NT2/D1 (cell line): ENCODE measurements around the gene DLGAP3.

Source experiments
- DNase-seq: peaks from one replicate; pipeline ENCODE4 v3.0.0-alpha.2; 2011; ENCODE audit warnings: low read depth, low spot score
- H3K27me3 ChIP-seq: 2 replicates; pipeline ENCODE4 v1.6.0; 2011; ENCODE audit warnings: mild to moderate bottlenecking; ENCODE audit not compliant: insufficient read length, insufficient read depth
- H3K36me3 ChIP-seq: 2 replicates; pipeline ENCODE4 v1.6.1; 2011; ENCODE audit warnings: mild to moderate bottlenecking, low read length, mixed read lengths; ENCODE audit not compliant: insufficient read depth, insufficient read length
- H3K4me1 ChIP-seq: 2 replicates; pipeline ENCODE4 v1.5.1; 2011; ENCODE audit not compliant: insufficient read depth, insufficient read length
- H3K4me3 ChIP-seq: 2 replicates; pipeline ENCODE4 v1.5.1; 2011; ENCODE audit warnings: low read depth; ENCODE audit not compliant: insufficient read length
- H3K9ac ChIP-seq: 2 replicates; pipeline ENCODE4 v1.6.0; 2011; ENCODE audit warnings: low read depth; ENCODE audit not compliant: insufficient read length
- H3K9me3 ChIP-seq: 2 replicates; pipeline ENCODE4 v1.5.1; 2011; ENCODE audit warnings: mild to moderate bottlenecking, low read length; ENCODE audit not compliant: insufficient read depth
- SUZ12 ChIP-seq: IDR thresholded peaks from 2 replicates; pipeline ENCODE4 v1.6.1; 2011; ENCODE audit not compliant: insufficient read length, insufficient read depth; ENCODE audit errors: extremely low read depth
- YY1 ChIP-seq: IDR thresholded peaks from 2 replicates; pipeline ENCODE4 v1.6.1; 2011; ENCODE audit not compliant: insufficient read length, insufficient read depth
- ZNF274 ChIP-seq: IDR thresholded peaks from 2 replicates; pipeline ENCODE4 v1.6.1; 2011; ENCODE audit warnings: mild to moderate bottlenecking, low read depth, low read length

DLGAP3 gene

GRCh38 chr1:34917017-34917416 is 12.4 kb downstream of the DLGAP3 start:
- no peak overlapping the region for H3K4me3 ChIP-seq
- H3K9me3 ChIP-seq: no peaks in the 10 kb centered on the region
- H3K36me3 ChIP-seq: no peaks in the 10 kb centered on the region
- DNase-seq: no peak
- TF ChIP-seq YY1: no peak
- TF ChIP-seq ZNF274: no peak
- no peak for TF ChIP-seq SUZ12
- H3K4me1 ChIP-seq: peaks cover 8% of the 10 kb centered on the region
- no peaks in the 10 kb centered on the region for H3K27me3 ChIP-seq
- H3K9ac ChIP-seq: no peak overlapping the region

DNA sequence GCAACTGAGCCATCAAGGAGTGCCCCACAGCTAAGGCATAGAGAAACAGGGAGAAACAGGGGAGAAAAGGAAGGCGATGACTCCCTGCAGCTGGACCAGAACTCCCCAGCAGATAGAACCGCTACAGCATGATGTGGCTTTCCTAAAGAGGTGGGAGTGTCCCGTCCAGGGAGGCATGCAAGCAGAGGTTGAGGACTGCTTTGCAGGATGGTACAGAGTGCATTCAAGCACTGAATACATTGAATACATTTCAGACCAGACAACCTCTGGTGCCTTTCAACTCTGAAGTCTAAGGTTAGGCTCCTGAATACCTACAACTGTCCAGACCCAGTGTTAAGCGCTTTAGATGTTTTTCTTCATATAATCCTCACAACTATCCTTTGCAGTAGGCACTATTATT is 13.3 kb downstream of the DLGAP3 start:
- Histone ChIP-seq H3K4me3 (no peak overlapping the region), H3K4me1 (peaks cover 8% of the 10 kb centered on the region), H3K27me3 (no peaks in the 10 kb centered on the region), H3K36me3 (no peaks in the 10 kb centered on the region), H3K9me3 (no peaks in the 10 kb centered on the region), H3K9ac (no peak overlapping the region)
- DNase-seq: no peak
- TF ChIP-seq ZNF274 (no peak), SUZ12 (no peak), YY1 (no peak)

DNA sequence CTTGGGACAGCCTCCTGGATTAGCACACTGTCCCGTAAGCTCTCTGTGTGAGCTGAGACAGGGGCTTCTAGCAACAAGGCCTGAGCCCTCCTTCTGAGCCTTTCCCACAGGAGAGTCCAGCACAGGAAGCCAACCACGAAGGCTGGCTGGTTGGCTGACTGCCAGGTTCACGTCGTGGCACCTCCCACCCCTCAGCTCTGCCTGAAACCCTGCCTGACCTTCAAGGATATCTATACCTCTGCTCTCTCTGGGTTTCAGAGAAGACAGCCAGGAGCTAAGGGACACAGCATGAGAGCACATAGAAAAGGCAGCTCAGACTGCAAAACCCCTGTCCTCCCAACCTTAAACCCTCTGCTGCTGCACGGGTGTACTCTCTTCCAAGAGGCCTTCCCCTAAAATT is 13.9 kb downstream of the DLGAP3 start:
- TF ChIP-seq ZNF274 (no peak), SUZ12 (no peak), YY1 (no peak)
- H3K4me3 ChIP-seq: no peak overlapping the region
- no peak for DNase-seq
- H3K4me1 ChIP-seq: peaks cover 8% of the 10 kb centered on the region
- no peaks in the 10 kb centered on the region for H3K27me3 ChIP-seq
- no peaks in the 10 kb centered on the region for H3K36me3 ChIP-seq
- H3K9me3 ChIP-seq: no peaks in the 10 kb centered on the region
- no peak overlapping the region for H3K9ac ChIP-seq

- H3K4me1 ChIP-seq: peaks cover 7% of the 10 kb centered on the region
- no peak overlapping the region for H3K9ac ChIP-seq
- H3K27me3 ChIP-seq: no peaks in the 10 kb centered on the region
- DNase-seq: no peak
- no peak overlapping the region for H3K4me3 ChIP-seq
- TF ChIP-seq ZNF274 (no peak), SUZ12 (no peak), YY1 (no peak)
- no peaks in the 10 kb centered on the region for H3K36me3 ChIP-seq
- no peaks in the 10 kb centered on the region for H3K9me3 ChIP-seq
Measured at GRCh38 chr1:34914958-34915357, 14.5 kb downstream of the DLGAP3 start.

DNA sequence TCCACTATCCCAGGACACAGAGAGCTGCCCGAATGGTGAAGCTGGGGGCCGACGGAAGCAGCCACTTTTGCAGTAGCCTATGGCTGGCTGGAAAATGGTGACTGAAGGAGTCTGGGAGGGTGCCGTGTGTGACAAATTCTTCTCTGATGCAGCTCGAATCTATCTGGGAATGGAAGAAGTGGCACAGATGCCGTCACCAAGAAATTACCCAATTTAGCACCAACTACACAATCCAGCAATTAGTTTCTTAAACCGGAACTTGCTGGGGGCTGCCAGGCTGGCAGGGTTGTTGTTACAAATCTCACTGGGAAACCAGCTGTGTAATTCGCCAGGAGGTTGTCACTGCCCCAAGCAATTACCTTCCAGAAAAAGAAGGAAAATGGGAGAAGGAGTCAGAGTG is 18.0 kb downstream of the DLGAP3 start:
- no peak overlapping the region for H3K4me3 ChIP-seq
- no peak for TF ChIP-seq YY1
- TF ChIP-seq SUZ12: no peak
- no peak for TF ChIP-seq ZNF274
- H3K4me1 ChIP-seq: no peaks in the 10 kb centered on the region
- no peaks in the 10 kb centered on the region for H3K27me3 ChIP-seq
- DNase-seq: no peak
- no peaks in the 10 kb centered on the region for H3K36me3 ChIP-seq
- no peaks in the 10 kb centered on the region for H3K9me3 ChIP-seq
- no peak overlapping the region for H3K9ac ChIP-seq

- H3K9me3 ChIP-seq: no peaks in the 10 kb centered on the region
- no peak for DNase-seq
- no peaks in the 10 kb centered on the region for H3K36me3 ChIP-seq
- H3K4me3 ChIP-seq: no peak overlapping the region
- H3K4me1 ChIP-seq: peaks cover 2% of the 10 kb centered on the region
- no peaks in the 10 kb centered on the region for H3K27me3 ChIP-seq
- TF ChIP-seq ZNF274 (no peak), SUZ12 (no peak), YY1 (no peak)
- no peak overlapping the region for H3K9ac ChIP-seq
Measured at GRCh38 chr1:34910425-34910824, 19.0 kb downstream of the DLGAP3 start.

DNA sequence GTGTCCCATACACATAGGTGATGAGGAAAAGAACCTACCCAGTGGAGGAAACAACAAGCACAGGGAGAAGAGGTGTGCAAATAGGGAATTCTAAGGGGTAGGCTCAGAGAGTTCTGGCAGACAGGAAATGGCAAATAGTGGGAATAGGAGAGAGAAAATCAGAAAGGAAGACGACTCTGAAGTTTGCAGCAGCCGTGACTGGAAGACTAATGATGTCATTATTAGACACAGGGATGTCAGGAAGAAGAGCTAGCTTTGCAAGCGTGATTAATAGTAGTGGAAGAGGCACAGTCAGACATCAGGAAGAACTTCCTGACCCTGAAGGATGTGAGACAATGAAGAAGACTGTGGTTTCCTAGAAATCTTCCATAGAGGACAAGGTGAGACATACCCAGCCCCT is 21.1 kb downstream of the DLGAP3 start:
- Histone ChIP-seq H3K4me3 (no peak overlapping the region), H3K4me1 (peaks cover 2% of the 10 kb centered on the region), H3K9me3 (no peaks in the 10 kb centered on the region), H3K36me3 (no peaks in the 10 kb centered on the region), H3K27me3 (no peaks in the 10 kb centered on the region), H3K9ac (no peak overlapping the region)
- no peak for DNase-seq
- TF ChIP-seq SUZ12: no peak
- TF ChIP-seq YY1: no peak
- no peak for TF ChIP-seq ZNF274

- DNase-seq: no peak
- no peak for TF ChIP-seq SUZ12
- TF ChIP-seq ZNF274: no peak
- no peak for TF ChIP-seq YY1
- no peaks in the 10 kb centered on the region for H3K27me3 ChIP-seq
- no peaks in the 10 kb centered on the region for H3K9me3 ChIP-seq
- no peak overlapping the region for H3K9ac ChIP-seq
- H3K36me3 ChIP-seq: no peaks in the 10 kb centered on the region
- H3K4me1 ChIP-seq: peaks cover 2% of the 10 kb centered on the region
- no peak overlapping the region for H3K4me3 ChIP-seq
Measured at GRCh38 chr1:34907487-34908090, 21.9 kb downstream of the DLGAP3 start.
